ENCODE data around the gene ZCCHC2.

GRCh38 chr18:62566199-62566598 lies 43.4 kb downstream of the ZCCHC2 start:
- TF ChIP-seq POLR2AphosphoS5 (IDR thresholded peaks at IDR 0.05), result no peak
- TF ChIP-seq CTCF (IDR thresholded peaks at IDR 0.05 in 8 of 11, conservative IDR thresholded peaks at IDR 0.05 in 3 of 11), result peak in 6 of 11 experiments; percentile 25 to 52 (median 42)
- no peak for TF ChIP-seq POLR2A (IDR thresholded peaks at IDR 0.05)
